Thyroid gland (tissue), 4 donors: ENCODE results near the gene GTF3C2. TPM values are rescaled to one million over a fixed set of nuclear protein-coding genes. Genes with fewer than 3 reads are reported as not detected.
A peak's percentile ranks its signal among the peaks of the same experiment; 100 is the strongest.

Experiments used
- DNase-seq, 2 donors: peaks; one replicate each; pipeline ENCODE4 v3.0.0-alpha.2; 2019
- H3K27ac ChIP-seq, 3 donors: fragments of 200-600 bp; sonication (generic); 1 replicate in 2 of 3; 2 replicates in 1 of 3; pipeline ENCODE4 v1.5.1; 2016 to 2019; ENCODE audit warnings: mild to moderate bottlenecking in 1 of 3, moderate library complexity in 1 of 3
- H3K27me3 ChIP-seq: fragments of 200-600 bp; sonication (generic); one replicate; pipeline ENCODE4 v1.5.1; 2019
- H3K36me3 ChIP-seq, 2 donors: fragments of 200-600 bp; sonication (generic); one replicate each; pipeline ENCODE4 v1.5.1; 2016 to 2019
- H3K4me1 ChIP-seq, 2 donors: fragments of 200-600 bp; sonication (generic); one replicate each; pipeline ENCODE4 v1.5.1; 2017 to 2019
- H3K4me3 ChIP-seq, 3 donors: fragments of 200-600 bp; sonication (generic); replicated peaks in 1 of 3; 1 replicate in 2 of 3; 2 replicates in 1 of 3; pipeline ENCODE4 v1.5.1; 2016; ENCODE audit warnings: mild to moderate bottlenecking in 1 of 3
- H3K9me3 ChIP-seq: fragments of 200-600 bp; sonication (generic); one replicate; pipeline ENCODE4 v1.5.1; 2017
- CTCF ChIP-seq, 6 experiments: fragments of 200-600 bp in 3 of 6; fragments of 450-650 bp in 3 of 6; sonication (generic) in 3 of 6; IDR thresholded peaks; one replicate each; pipeline ENCODE4 v1.5.1; 2016 to 2019; ENCODE audit warnings: antibody characterized with exemption in 6 of 6, mild to moderate bottlenecking in 2 of 6, inconsistent platforms in 1 of 6, moderate library complexity in 1 of 6
- POLR2A ChIP-seq, 2 donors: fragments of 450-650 bp; IDR thresholded peaks; one replicate each; pipeline ENCODE4 v1.6.1; 2017; ENCODE audit warnings: antibody characterized with exemption in 2 of 2, mild to moderate bottlenecking in 2 of 2, moderate library complexity in 1 of 2
- WGBS, 2 donors: methylation state at CpG; one replicate each; pipeline ENCODE4 v1.1.5; 2017; 5-methylcytosine and 5-hydroxymethylcytosine counted together
- intact Hi-C: fragments of 100-400 bp; cut with DNase I; formaldehyde crosslinking; loops from one replicate; pipeline ENCODE4 v1.15.1; 2023
- total RNA-seq, 4 donors: library from RNA; depleted of rRNA; stranded (reverse); fragments of >200 nt; gene quantifications; one replicate each; pipeline ENCODE4 v1.2.3, GENCODE V29; 2016

Gene GTF3C2
- total RNA-seq, 4 donors from 2014 or later = 44.7 to 86.6 (median 51.8) TPM

- Histone ChIP-seq H3K4me3 (no peak overlapping the region), H3K36me3 (no peaks in the 10 kb centered on the region), H3K27me3 (no peaks in the 10 kb centered on the region), H3K27ac (no peak overlapping the region), H3K4me1 (peaks cover 22 to 47% of the 10 kb centered on the region in 2 donors), H3K9me3 (no peaks in the 10 kb centered on the region)
- no peak for DNase-seq
- intact Hi-C loops = no loop called here
- TF ChIP-seq CTCF (IDR thresholded peaks at IDR 0.05) (no peak), POLR2A (IDR thresholded peaks at IDR 0.05) (no peak)
- 89 to 90% methylated on average over 6 of the region's 6 CpGs for WGBS, 2 donors
Measured at GRCh38 chr2:27351802-27352598, 4.6 kb downstream of the GTF3C2 start.

GRCh38 chr2:27350106-27350693 lies 6.4 kb downstream of the GTF3C2 start:
- peak overlapping the region in 2 of 3 donors; percentile 16 to 26 for H3K27ac ChIP-seq
- peaks cover 27 to 49% of the 10 kb centered on the region in 2 donors for H3K4me1 ChIP-seq
- no peaks in the 10 kb centered on the region for H3K27me3 ChIP-seq
- intact Hi-C loops = no loop called here
- no peaks in the 10 kb centered on the region for H3K9me3 ChIP-seq
- no peaks in the 10 kb centered on the region for H3K36me3 ChIP-seq
- H3K4me3 ChIP-seq = no peak overlapping the region
- no peak for DNase-seq
- 61 to 74% methylated on average over 7 of the region's 7 CpGs for WGBS, 2 donors
- TF ChIP-seq CTCF (IDR thresholded peaks at IDR 0.05) (no peak), POLR2A (IDR thresholded peaks at IDR 0.05) (no peak)

- WGBS, 2 donors = 92 to 100% methylated on average over 2 of the region's 2 CpGs
Measured at GRCh38 chr2:27347641-27348040, 8.9 kb downstream of the GTF3C2 start.

GRCh38 chr2:27336173-27336572 lies 20.4 kb downstream of the GTF3C2 start:
- Histone ChIP-seq H3K4me1 (no peaks in the 10 kb centered on the region), H3K27ac (no peak overlapping the region), H3K27me3 (no peaks in the 10 kb centered on the region), H3K36me3 (peaks cover 59 to 60% of the 10 kb centered on the region in 2 donors), H3K4me3 (no peak overlapping the region), H3K9me3 (no peaks in the 10 kb centered on the region)
- WGBS, 2 donors = 98% methylated on average over 7 of the region's 7 CpGs
- intact Hi-C loops = no loop called here
- TF ChIP-seq CTCF (IDR thresholded peaks at IDR 0.05) (no peak), POLR2A (IDR thresholded peaks at IDR 0.05) (no peak)
- no peak for DNase-seq

More at GRCh38 chr2:27347641-27348040, 8.9 kb downstream of the GTF3C2 start:
- no peaks in the 10 kb centered on the region for H3K27me3 ChIP-seq
- H3K4me3 ChIP-seq = no peak overlapping the region
- intact Hi-C loops = no loop called here
- H3K4me1 ChIP-seq = peaks cover 14 to 29% of the 10 kb centered on the region in 2 donors
- peaks cover 1 to 5% of the 10 kb centered on the region in 2 donors for H3K36me3 ChIP-seq
- H3K9me3 ChIP-seq = no peaks in the 10 kb centered on the region
- DNase-seq = no peak
- TF ChIP-seq POLR2A (IDR thresholded peaks at IDR 0.05) (no peak), CTCF (IDR thresholded peaks at IDR 0.05) (no peak)
- H3K27ac ChIP-seq = peak overlapping the region in 1 of 3 donors; percentile 21

- intact Hi-C loops = no loop called here
- Histone ChIP-seq H3K4me3 (no peak overlapping the region), H3K27ac (no peak overlapping the region), H3K36me3 (peaks cover 51% of the 10 kb centered on the region in 2 donors), H3K4me1 (no peaks in the 10 kb centered on the region), H3K27me3 (no peaks in the 10 kb centered on the region), H3K9me3 (no peaks in the 10 kb centered on the region)
- DNase-seq = no peak
- no peak for TF ChIP-seq CTCF (IDR thresholded peaks at IDR 0.05)
- no peak for TF ChIP-seq POLR2A (IDR thresholded peaks at IDR 0.05)
- 93 to 96% methylated on average over 3 of the region's 3 CpGs for WGBS, 2 donors
Measured at GRCh38 chr2:27335311-27335710, 21.3 kb downstream of the GTF3C2 start.
